Measurements from ENCODE around the gene LRRTM4.

LRRTM4 gene

DNA sequence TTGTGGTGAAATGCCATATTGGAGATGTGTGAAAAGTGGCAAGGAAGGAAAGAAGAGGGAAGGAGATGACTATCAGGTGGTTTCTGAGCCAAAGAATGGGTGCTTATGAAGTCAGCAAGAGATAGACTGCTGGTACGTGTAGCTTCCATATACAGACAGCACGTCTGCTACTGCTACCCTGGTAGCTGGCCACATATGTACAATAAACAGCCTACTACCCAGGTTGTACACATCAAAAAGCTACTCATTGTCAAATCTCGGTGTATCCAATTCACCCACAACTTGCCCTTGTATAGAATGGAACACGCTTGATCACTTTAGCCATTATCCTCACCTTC is 761.8 kb downstream of the LRRTM4 start (continued):
- TF ChIP-seq, protein P1, sequence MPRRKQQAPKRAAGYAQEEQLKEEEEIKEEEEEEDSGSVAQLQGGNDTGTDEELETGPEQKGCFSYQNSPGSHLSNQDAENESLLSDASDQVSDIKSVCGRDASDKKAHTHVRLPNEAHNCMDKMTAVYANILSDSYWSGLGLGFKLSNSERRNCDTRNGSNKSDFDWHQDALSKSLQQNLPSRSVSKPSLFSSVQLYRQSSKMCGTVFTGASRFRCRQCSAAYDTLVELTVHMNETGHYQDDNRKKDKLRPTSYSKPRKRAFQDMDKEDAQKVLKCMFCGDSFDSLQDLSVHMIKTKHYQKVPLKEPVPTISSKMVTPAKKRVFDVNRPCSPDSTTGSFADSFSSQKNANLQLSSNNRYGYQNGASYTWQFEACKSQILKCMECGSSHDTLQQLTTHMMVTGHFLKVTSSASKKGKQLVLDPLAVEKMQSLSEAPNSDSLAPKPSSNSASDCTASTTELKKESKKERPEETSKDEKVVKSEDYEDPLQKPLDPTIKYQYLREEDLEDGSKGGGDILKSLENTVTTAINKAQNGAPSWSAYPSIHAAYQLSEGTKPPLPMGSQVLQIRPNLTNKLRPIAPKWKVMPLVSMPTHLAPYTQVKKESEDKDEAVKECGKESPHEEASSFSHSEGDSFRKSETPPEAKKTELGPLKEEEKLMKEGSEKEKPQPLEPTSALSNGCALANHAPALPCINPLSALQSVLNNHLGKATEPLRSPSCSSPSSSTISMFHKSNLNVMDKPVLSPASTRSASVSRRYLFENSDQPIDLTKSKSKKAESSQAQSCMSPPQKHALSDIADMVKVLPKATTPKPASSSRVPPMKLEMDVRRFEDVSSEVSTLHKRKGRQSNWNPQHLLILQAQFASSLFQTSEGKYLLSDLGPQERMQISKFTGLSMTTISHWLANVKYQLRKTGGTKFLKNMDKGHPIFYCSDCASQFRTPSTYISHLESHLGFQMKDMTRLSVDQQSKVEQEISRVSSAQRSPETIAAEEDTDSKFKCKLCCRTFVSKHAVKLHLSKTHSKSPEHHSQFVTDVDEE (CRISPR knock-in tag; IDR thresholded peaks at IDR 0.05) = no peak
- TF ChIP-seq TCF4 (CRISPR knock-in tag; IDR thresholded peaks at IDR 0.05; ENCODE audit: borderline replicate concordance) (no peak), ZNF70 (CRISPR knock-in tag; IDR thresholded peaks at IDR 0.05) (no peak)

- TF ChIP-seq, protein P1 (CRISPR knock-in tag; IDR thresholded peaks at IDR 0.05) = no peak
- TF ChIP-seq SNAI2 (CRISPR knock-in tag; IDR thresholded peaks at IDR 0.05) = no peak
- TF ChIP-seq CSDC2 (CRISPR knock-in tag; IDR thresholded peaks at IDR 0.05) = no peak
- TF ChIP-seq ARNTL (CRISPR knock-in tag; IDR thresholded peaks at IDR 0.05; ENCODE audit: borderline replicate concordance, low read depth) = no peak
- TF ChIP-seq OSR1 (CRISPR knock-in tag; IDR thresholded peaks at IDR 0.05) = no peak
- TF ChIP-seq ISL1 (CRISPR knock-in tag; IDR thresholded peaks at IDR 0.05) = no peak
- TF ChIP-seq POU6F1 (CRISPR knock-in tag; IDR thresholded peaks at IDR 0.05; ENCODE audit: borderline replicate concordance, low read depth) = no peak
- ATAC-seq = no peak
These were observed 762.4 kb downstream of the LRRTM4 start for GRCh38 chr2:76759634-76760366.

- TF ChIP-seq ESRRG (CRISPR knock-in tag; IDR thresholded peaks at IDR 0.05) = no peak
- TF ChIP-seq ARNTL (CRISPR knock-in tag; IDR thresholded peaks at IDR 0.05; ENCODE audit: borderline replicate concordance, low read depth) = no peak
- no peak for TF ChIP-seq GLIS3 (CRISPR knock-in tag; IDR thresholded peaks at IDR 0.05)
- TF ChIP-seq, protein P1 (CRISPR knock-in tag; IDR thresholded peaks at IDR 0.05) = no peak
- no peak for TF ChIP-seq RARB (CRISPR knock-in tag; IDR thresholded peaks at IDR 0.05)
- no peak for TF ChIP-seq ZNF565 (CRISPR knock-in tag; conservative IDR thresholded peaks at IDR 0.05; ENCODE audit: low read depth)
- no peak for TF ChIP-seq PATZ1 (CRISPR knock-in tag; IDR thresholded peaks at IDR 0.05; ENCODE audit: borderline replicate concordance)
- no peak for TF ChIP-seq ZFP3 (CRISPR knock-in tag; IDR thresholded peaks at IDR 0.05)
- TF ChIP-seq CSDC2 (CRISPR knock-in tag; IDR thresholded peaks at IDR 0.05) = no peak
- TF ChIP-seq ZC3H10 (CRISPR knock-in tag; IDR thresholded peaks at IDR 0.05) = no peak
- TF ChIP-seq TCF4 (CRISPR knock-in tag; IDR thresholded peaks at IDR 0.05; ENCODE audit: borderline replicate concordance) = no peak
- TF ChIP-seq POU6F1 (CRISPR knock-in tag; IDR thresholded peaks at IDR 0.05; ENCODE audit: borderline replicate concordance, low read depth) = no peak
- no peak for TF ChIP-seq ZFP30 (CRISPR knock-in tag; IDR thresholded peaks at IDR 0.05)
- TF ChIP-seq ZNF8 (CRISPR knock-in tag; IDR thresholded peaks at IDR 0.05) = no peak
- no peak for ATAC-seq
These were observed 769.7 kb downstream of the LRRTM4 start for GRCh38 chr2:76752506-76752905.
